ENCODE measurements around the gene SLC24A3. TPM values are rescaled to one million over a fixed set of nuclear protein-coding genes. Genes with fewer than 3 reads are reported as not detected.

The SLC24A3 gene
- total RNA-seq, 2 donors from 2014 or later, result 1.4 to 3.7 TPM

DNA sequence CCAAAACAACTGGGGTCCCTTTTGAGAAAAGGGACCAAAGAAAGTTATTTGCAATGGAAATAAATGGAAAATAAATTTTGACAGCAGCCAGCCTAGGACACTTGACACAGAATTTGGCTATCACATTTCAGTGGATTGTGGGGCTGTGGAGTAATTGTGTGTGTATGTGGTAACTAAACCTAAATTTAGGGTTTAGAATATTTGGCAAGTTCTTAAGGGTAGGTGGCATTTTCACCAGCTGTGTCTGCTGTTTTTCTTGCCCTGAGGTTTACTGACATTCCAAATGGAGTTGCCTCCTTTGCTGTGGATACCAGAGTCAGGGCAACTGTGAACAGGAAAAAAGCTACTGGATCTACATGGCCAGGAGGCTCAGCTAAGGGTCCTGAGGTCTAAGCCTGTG lies 270.9 kb downstream of the SLC24A3 start:
- Histone ChIP-seq H3K9me3 (no peaks in the 10 kb centered on the region), H3K4me3 (no peak overlapping the region), H3K27ac (no peak overlapping the region), H3K36me3 (no peaks in the 10 kb centered on the region), H3K4me1 (no peaks in the 10 kb centered on the region), H3K27me3 (no peaks in the 10 kb centered on the region)
- TF ChIP-seq, protein P1, sequence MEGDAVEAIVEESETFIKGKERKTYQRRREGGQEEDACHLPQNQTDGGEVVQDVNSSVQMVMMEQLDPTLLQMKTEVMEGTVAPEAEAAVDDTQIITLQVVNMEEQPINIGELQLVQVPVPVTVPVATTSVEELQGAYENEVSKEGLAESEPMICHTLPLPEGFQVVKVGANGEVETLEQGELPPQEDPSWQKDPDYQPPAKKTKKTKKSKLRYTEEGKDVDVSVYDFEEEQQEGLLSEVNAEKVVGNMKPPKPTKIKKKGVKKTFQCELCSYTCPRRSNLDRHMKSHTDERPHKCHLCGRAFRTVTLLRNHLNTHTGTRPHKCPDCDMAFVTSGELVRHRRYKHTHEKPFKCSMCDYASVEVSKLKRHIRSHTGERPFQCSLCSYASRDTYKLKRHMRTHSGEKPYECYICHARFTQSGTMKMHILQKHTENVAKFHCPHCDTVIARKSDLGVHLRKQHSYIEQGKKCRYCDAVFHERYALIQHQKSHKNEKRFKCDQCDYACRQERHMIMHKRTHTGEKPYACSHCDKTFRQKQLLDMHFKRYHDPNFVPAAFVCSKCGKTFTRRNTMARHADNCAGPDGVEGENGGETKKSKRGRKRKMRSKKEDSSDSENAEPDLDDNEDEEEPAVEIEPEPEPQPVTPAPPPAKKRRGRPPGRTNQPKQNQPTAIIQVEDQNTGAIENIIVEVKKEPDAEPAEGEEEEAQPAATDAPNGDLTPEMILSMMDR (IDR thresholded peaks at IDR 0.05), result no peak
- DNase-seq (ENCODE audit: low spot score), result no peak

DNA sequence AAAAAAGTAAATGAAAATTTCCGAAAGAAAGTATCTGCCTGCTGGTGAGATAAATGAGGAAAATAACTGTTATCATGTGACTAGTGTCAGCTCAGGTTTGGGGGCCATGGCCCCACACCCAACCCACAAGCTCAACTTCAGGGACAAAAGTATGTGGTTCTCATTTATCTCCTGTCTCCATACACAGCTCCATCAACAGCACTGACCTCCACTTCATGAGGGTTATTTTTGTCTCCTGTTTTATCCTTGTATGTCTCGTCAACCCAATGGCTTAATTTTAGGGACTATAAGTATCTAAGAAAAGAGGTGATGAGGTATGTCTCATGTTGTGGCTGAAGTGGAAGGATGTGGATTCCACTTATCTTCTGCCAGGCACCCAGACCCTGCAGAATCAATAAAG lies 274.0 kb downstream of the SLC24A3 start:
- no peak for DNase-seq (ENCODE audit: low spot score)
- no peaks in the 10 kb centered on the region for H3K4me1 ChIP-seq
- H3K9me3 ChIP-seq, result no peaks in the 10 kb centered on the region
- no peak overlapping the region for H3K27ac ChIP-seq
- H3K27me3 ChIP-seq, result no peaks in the 10 kb centered on the region
- no peaks in the 10 kb centered on the region for H3K36me3 ChIP-seq
- TF ChIP-seq, protein P1 (IDR thresholded peaks at IDR 0.05), result no peak
- H3K4me3 ChIP-seq, result no peak overlapping the region

DNA sequence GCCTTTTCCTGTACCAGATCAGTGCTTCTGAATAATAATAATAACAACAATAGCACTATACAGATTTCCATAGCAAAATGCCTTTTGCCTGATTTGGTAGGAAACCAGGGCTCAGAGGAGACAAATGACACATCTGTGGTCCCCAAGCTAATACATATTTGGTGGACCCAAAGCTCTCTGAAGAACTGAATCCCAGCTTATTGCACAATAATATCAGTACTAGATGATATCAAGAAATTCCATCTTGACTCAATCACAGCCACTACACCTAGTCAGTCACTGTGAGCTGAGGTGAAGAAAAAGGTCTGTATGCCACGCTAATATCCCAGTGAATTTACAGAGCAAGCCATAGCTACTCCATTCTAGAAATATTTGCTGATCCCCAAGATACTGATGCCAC lies 275.0 kb downstream of the SLC24A3 start:
- H3K4me3 ChIP-seq, result no peak overlapping the region
- H3K27ac ChIP-seq, result no peak overlapping the region
- no peaks in the 10 kb centered on the region for H3K4me1 ChIP-seq
- H3K36me3 ChIP-seq, result no peaks in the 10 kb centered on the region
- no peak for DNase-seq (ENCODE audit: low spot score)
- H3K9me3 ChIP-seq, result no peaks in the 10 kb centered on the region
- TF ChIP-seq, protein P1 (IDR thresholded peaks at IDR 0.05), result no peak
- H3K27me3 ChIP-seq, result no peaks in the 10 kb centered on the region

DNA sequence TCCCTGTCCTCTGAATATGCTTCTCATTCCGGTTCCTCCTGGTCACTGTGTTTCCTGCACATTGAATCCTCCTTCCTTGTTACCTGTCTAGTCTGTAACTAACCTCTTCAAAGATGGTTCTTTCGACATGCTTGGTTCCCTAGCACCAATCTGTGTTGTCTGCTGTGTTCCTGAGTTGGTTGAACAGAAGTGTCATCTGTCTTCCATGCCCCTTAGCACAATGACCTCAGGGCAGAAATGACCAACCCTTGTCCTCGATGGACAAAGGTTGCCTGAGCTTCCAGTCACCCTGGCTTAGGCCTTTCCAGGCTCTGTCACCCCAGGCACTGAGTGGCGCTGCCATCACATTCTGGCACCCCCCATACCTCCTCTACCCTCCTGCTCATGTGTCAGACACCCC lies 278.8 kb downstream of the SLC24A3 start:
- no peaks in the 10 kb centered on the region for H3K36me3 ChIP-seq
- H3K27me3 ChIP-seq, result no peaks in the 10 kb centered on the region
- no peak overlapping the region for H3K27ac ChIP-seq
- H3K9me3 ChIP-seq, result no peaks in the 10 kb centered on the region
- peaks cover 0 to 10% of the 10 kb centered on the region in 2 donors for H3K4me1 ChIP-seq
- TF ChIP-seq, protein P1 (IDR thresholded peaks at IDR 0.05), result no peak
- H3K4me3 ChIP-seq, result no peak overlapping the region
- DNase-seq (ENCODE audit: low spot score), result no peak

DNA sequence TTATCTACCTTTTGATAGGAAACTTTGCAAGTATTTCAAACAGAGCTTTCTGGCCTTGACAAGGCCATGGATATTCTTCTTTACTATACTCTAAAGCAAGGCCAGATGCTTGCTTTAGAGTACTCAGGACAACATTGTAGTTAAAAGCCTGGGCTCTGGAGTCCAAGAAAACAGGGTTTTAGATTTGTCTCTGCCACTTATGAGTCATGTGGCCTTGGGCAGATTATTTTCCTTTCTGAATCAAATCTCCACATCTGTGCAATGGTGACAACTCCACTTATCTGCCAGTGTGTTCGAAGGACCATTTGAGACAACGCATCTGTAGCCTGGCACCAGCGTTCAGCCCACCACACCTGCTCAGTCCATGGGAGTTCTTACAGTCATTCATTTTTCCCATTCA lies 279.7 kb downstream of the SLC24A3 start:
- H3K27ac ChIP-seq, result no peak overlapping the region

More for the DNA sequence above, 279.7 kb downstream of the SLC24A3 start:
- TF ChIP-seq, protein P1 (IDR thresholded peaks at IDR 0.05), result no peak
- Histone ChIP-seq H3K4me1 (peaks cover 0 to 10% of the 10 kb centered on the region in 2 donors), H3K36me3 (no peaks in the 10 kb centered on the region), H3K4me3 (no peak overlapping the region), H3K27me3 (no peaks in the 10 kb centered on the region), H3K9me3 (no peaks in the 10 kb centered on the region)
- DNase-seq (ENCODE audit: low spot score), result no peak
